ENCODE measurements around the gene RPL35A. TPM values are rescaled to one million over a fixed set of nuclear protein-coding genes. Genes with fewer than 3 reads are reported as not detected.
"Not testable (repeated sequence)": the region's sequence is repeated elsewhere in the genome, so short reads cannot be mapped to it uniquely, and the experiment has no call there.

Gene RPL35A
- total and polyA plus RNA-seq, 2 experiments from 2014 or later = 845 to 907 TPM

DNA sequence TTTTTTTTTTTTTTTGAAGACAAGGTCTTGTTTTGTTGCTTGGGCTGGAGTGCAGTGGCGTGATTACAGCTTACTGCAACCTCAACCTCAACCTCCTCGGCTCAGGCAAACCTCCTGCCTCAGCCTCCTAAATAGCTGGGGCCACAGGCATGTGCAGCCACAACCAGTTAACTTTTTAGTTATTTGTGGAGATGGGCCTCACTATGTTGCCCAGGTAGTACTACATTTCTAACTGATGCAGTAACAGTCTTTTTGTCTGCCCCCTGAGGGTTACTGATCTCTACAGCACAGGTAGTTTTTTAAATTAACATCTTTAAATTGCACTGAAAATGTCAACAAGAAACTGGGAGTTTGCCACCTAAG lies 6.6 kb downstream of the RPL35A start:
- Histone ChIP-seq H3K27ac (no peak overlapping the region), H3K36me3 (peaks cover 39% of the 10 kb centered on the region), H3K4me3 (no peak overlapping the region), H3K9me3 (ENCODE audit: low read depth) (no peaks in the 10 kb centered on the region), H3K4me1 (ENCODE audit: low read depth) (peaks cover 26% of the 10 kb centered on the region), H3K27me3 (no peaks in the 10 kb centered on the region)
- DNase-seq (ENCODE audit: low read depth in 1 of 2, low spot score in 1 of 2) = no peak
- TF ChIP-seq, protein P1, sequence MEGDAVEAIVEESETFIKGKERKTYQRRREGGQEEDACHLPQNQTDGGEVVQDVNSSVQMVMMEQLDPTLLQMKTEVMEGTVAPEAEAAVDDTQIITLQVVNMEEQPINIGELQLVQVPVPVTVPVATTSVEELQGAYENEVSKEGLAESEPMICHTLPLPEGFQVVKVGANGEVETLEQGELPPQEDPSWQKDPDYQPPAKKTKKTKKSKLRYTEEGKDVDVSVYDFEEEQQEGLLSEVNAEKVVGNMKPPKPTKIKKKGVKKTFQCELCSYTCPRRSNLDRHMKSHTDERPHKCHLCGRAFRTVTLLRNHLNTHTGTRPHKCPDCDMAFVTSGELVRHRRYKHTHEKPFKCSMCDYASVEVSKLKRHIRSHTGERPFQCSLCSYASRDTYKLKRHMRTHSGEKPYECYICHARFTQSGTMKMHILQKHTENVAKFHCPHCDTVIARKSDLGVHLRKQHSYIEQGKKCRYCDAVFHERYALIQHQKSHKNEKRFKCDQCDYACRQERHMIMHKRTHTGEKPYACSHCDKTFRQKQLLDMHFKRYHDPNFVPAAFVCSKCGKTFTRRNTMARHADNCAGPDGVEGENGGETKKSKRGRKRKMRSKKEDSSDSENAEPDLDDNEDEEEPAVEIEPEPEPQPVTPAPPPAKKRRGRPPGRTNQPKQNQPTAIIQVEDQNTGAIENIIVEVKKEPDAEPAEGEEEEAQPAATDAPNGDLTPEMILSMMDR (IDR thresholded peaks at IDR 0.05; ENCODE audit: low read depth, low read length) = no peak

DNA sequence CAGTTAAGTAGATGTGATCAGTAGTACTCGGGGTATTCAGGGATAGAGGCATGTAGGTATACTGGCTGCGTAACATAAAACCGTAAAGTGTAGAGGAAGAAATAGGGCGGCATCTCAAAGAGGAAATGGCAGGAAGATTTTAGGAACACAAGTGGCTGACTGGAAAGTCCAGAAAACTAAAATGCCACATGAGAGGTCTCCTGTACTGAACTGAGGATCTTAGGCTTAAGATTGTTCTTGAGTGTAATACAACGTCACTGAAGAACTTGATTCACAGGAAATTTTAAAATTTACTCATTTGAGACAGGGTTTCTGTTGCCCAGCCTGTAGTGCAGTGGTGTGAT lies 7.8 kb downstream of the RPL35A start:
- Histone ChIP-seq H3K4me3 (no peak overlapping the region), H3K4me1 (ENCODE audit: low read depth) (peaks cover 18% of the 10 kb centered on the region), H3K9me3 (ENCODE audit: low read depth) (no peaks in the 10 kb centered on the region), H3K27ac (peak overlapping the region; percentile 57), H3K36me3 (peaks cover 36% of the 10 kb centered on the region), H3K27me3 (no peaks in the 10 kb centered on the region)
- no peak for DNase-seq (ENCODE audit: low read depth in 1 of 2, low spot score in 1 of 2)
- TF ChIP-seq, protein P1 (IDR thresholded peaks at IDR 0.05; ENCODE audit: low read depth, low read length) = no peak

DNA sequence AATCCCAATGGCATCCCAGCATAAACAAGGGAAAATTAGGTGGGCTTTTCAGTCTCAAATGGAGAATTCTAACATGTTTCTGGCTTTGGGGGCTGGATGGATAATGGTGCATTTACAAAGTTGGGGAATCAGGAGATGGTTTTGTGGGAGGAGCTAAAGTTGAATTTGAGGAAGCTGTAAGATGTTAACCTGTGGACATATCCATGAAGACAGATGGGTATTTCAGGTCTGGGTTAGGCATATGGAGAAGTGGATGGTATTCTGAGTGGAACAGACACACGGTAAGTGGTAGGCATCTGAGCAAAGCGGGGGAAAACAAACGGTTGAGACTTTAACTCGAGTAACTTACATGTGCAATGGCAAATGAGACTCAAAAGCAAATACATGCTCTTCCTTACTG lies 8.4 kb downstream of the RPL35A start:
- Histone ChIP-seq H3K36me3 (peaks cover 30% of the 10 kb centered on the region), H3K9me3 (ENCODE audit: low read depth) (no peaks in the 10 kb centered on the region), H3K4me1 (ENCODE audit: low read depth) (peaks cover 13% of the 10 kb centered on the region), H3K27me3 (no peaks in the 10 kb centered on the region), H3K27ac (peak overlapping the region; percentile 57), H3K4me3 (no peak overlapping the region)
- TF ChIP-seq, protein P1 (IDR thresholded peaks at IDR 0.05; ENCODE audit: low read depth, low read length) = no peak
- DNase-seq (ENCODE audit: low read depth in 1 of 2, low spot score in 1 of 2) = no peak

DNA sequence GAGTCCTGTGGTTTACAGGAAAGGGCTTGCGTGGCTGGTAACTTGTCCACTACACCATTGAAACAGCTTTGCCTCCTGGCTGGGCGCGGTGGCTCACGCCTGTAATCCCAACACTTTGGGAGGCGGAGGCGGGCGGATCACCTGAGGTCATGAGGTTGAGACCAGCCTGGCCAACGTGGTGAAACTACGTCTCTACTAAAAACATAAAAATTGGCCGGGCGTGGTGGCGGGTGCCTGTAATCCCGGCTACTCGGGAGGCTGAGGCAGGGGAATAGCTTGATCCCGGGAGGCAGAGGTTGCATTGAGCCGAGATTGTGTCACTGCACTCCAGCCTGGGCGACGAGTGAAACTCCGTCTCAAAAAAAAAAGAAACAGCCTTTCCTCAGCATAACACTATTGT lies 8.9 kb downstream of the RPL35A start:
- H3K4me3 ChIP-seq; H3K9me3 ChIP-seq (ENCODE audit: low read depth); H3K4me1 ChIP-seq (ENCODE audit: low read depth); H3K27ac ChIP-seq; H3K27me3 ChIP-seq; DNase-seq (ENCODE audit: low read depth in 1 of 2, low spot score in 1 of 2): not testable (repeated sequence)
- H3K36me3 ChIP-seq = peaks cover 25% of the 10 kb centered on the region

DNA sequence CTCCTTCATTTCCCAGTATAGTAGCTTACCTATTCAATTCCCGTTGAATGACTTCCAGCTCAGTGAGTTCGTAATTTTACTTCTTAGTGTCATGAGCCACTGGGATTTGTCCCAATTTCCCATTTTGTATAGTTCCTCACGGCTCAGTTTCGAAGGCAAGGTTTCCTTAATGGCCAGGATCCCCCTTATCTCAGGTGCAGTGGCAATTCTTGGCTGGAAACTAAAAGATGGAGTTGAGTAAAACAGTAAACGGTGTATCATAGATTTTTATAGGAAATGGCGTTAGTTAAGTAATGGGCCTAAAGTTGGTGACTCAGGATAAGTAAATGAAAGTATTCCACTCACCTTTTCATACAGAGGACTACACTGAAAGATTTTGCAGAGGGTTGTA lies 9.5 kb downstream of the RPL35A start:
- peak overlapping the region; percentile 82 for H3K4me3 ChIP-seq
- no peaks in the 10 kb centered on the region for H3K9me3 ChIP-seq (ENCODE audit: low read depth)
- no peak overlapping the region for H3K27ac ChIP-seq
- H3K36me3 ChIP-seq = peaks cover 18% of the 10 kb centered on the region
- DNase-seq (ENCODE audit: low read depth in 1 of 2, low spot score in 1 of 2) = no peak
- H3K4me1 ChIP-seq (ENCODE audit: low read depth) = peaks cover 7% of the 10 kb centered on the region
- TF ChIP-seq, protein P1 (IDR thresholded peaks at IDR 0.05; ENCODE audit: low read depth, low read length) = no peak
- no peaks in the 10 kb centered on the region for H3K27me3 ChIP-seq

DNA sequence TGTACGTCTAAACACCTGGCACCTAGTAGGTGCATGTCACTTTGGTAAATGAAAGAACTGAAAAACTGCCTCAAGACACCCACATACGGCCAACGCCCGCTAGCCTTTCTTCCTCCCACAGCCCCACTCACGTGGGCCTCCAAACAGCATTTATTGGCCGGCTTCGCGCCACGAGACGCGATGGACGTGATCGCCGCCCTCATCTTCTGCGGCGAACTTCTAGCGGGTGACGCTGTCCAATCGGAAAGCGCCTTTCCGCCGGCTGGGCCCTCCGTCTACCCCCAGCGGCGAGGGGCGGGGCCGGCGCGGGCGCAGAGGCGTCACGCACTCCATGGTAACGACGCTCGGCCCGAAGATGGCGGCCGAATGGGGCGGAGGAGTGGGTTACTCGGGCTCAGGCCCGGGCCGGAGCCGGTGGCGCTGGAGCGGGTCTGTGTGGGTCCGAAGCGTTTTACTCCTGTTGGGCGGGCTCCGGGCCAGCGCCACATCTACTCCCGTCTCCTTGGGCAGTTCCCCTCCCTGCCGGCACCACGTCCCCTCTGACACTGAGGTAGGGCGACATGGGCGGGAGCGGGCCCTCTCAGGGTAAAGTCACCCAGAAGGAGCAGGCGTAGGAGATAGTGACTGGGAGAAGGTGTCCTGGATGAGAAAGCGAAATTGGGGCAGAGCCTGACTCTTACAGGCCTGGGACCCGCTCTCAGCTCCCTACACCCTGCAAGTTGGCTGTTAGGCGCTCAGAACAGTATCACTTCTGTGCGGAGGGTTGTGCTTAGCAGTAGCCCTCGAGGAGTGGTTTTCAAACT lies 10.1 kb downstream of the RPL35A start, which contains the start of gene LMLN:
LMLN (plus strand) TSS at position 327 of the 803 bp plus-strand sequence; CDS start at position 356, 29 bp downstream.
- Histone ChIP-seq H3K9me3 (ENCODE audit: low read depth) (no peaks in the 10 kb centered on the region), H3K4me1 (ENCODE audit: low read depth) (peaks cover 7% of the 10 kb centered on the region), H3K27ac (peak within 1 kb of the TSS; percentile 41), H3K27me3 (no peaks in the 10 kb centered on the region), H3K36me3 (peaks cover 12% of the 10 kb centered on the region), H3K4me3 (peak within 1 kb of the TSS; percentile 82)
- DNase-seq (ENCODE audit: low read depth in 1 of 2, low spot score in 1 of 2) = peak; percentile 96 to 98
- TF ChIP-seq, protein P1 (IDR thresholded peaks at IDR 0.05; ENCODE audit: low read depth, low read length) = no peak

All from cardiac muscle cell (in vitro differentiated cells and primary cell).